ENCODE results near the gene UGDH. TPM values are rescaled to one million over a fixed set of nuclear protein-coding genes. Genes with fewer than 3 reads are reported as not detected.

Gene UGDH
- total and polyA plus RNA-seq, 2 of the 13 experiments (the other 11 are each of a cell fraction or from before 2014, with no cell fraction given) = 99.0 to 384 TPM

DNA sequence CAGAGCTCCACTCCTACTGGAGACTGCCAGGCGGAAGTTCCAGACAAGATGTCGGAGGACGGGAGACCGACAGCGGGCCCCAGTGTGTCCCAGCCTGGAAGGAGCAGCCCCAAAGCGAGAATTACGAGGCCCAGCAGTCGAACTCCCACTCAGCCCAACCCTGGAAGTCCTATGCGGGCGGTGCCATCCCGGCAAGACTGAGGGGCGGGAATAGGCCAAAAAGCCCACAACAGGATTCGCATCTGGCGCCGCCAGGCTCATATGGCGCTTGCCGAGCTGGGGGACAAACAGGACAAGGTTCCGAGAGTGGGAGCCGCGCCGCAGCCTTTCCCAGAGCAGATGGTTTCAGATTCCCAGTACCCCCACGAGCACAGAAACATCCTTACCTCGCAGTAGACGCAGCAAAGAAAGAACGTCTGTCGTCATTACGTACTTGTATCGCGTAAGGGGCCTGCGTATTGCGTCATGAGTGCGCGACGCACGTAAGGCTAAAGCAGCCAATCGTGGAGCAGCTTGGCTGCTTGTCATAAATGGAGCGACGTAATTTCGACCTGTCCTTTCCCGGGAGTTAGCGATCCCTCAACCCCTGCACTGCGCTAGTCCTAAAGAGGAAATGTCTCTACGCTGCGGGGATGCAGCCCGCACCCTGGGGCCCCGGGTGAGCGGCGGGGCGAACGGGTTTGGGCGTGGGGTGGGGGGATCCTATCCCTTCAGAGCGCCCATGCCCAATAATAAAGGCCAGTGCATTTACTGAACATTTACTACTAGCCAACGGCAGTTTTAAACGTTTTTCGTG lies 68.5 kb downstream of the UGDH start, which contains the start of the genes LIAS and RPL9 (continued):
- TF ChIP-seq TBL1XR1 (IDR thresholded peaks at IDR 0.05; ENCODE audit: borderline replicate concordance, low read length, partially characterized antibody) (peak; percentile 45), NCOR1 (IDR thresholded peaks at IDR 0.05; ENCODE audit: borderline replicate concordance, low read length) (peak; percentile 42; the same call in 1 of the 2 replicates), SRSF9 (IDR thresholded peaks at IDR 0.05; ENCODE audit: borderline replicate concordance, insufficient read depth, low read depth, low read length, poor library complexity, severe bottlenecking) (no peak), RFXAP (CRISPR knock-in tag; IDR thresholded peaks at IDR 0.05; ENCODE audit: borderline replicate concordance) (peak; percentile 80), SAP130 (CRISPR knock-in tag; IDR thresholded peaks at IDR 0.05; ENCODE audit: low read depth) (peak; percentile 93), ZNF496 (CRISPR knock-in tag; IDR thresholded peaks at IDR 0.05; ENCODE audit: insufficient replicate concordance) (no peak), MYPOP (CRISPR knock-in tag; IDR thresholded peaks at IDR 0.05) (peak; percentile 83), PBX2 (CRISPR knock-in tag; IDR thresholded peaks at IDR 0.05) (no peak), KDM1A (CRISPR knock-in tag; IDR thresholded peaks at IDR 0.05) (no peak), CENPBD1 (CRISPR knock-in tag; IDR thresholded peaks at IDR 0.05; ENCODE audit: borderline replicate concordance, low read depth) (no peak), CEBPB (IDR thresholded peaks at IDR 0.05; ENCODE audit: borderline replicate concordance, low read depth, low read length) (peak; percentile 99), WIZ (CRISPR knock-in tag; IDR thresholded peaks at IDR 0.05) (no peak), CBX1 (IDR thresholded peaks at IDR 0.05; ENCODE audit: low read depth) (peak; percentile 90), ZNF292 (CRISPR knock-in tag; IDR thresholded peaks at IDR 0.05; ENCODE audit: borderline replicate concordance, low read depth) (peak; percentile 77; the same call in 1 of the 2 replicates), TCF7 (IDR thresholded peaks at IDR 0.05; ENCODE audit: low read depth) (no peak), ZNF773 (CRISPR knock-in tag; IDR thresholded peaks at IDR 0.05; ENCODE audit: borderline replicate concordance) (peak; percentile 73; the same call in 1 of the 2 replicates), ZNF772 (CRISPR knock-in tag; IDR thresholded peaks at IDR 0.05) (peak; percentile 88), ZBTB20 (CRISPR knock-in tag; IDR thresholded peaks at IDR 0.05; ENCODE audit: borderline replicate concordance, low read depth) (peak; percentile 55; the same call in 1 of the 2 replicates), LBX2 (CRISPR knock-in tag; IDR thresholded peaks at IDR 0.05; ENCODE audit: borderline replicate concordance) (no peak), ZNF747 (CRISPR knock-in tag; IDR thresholded peaks at IDR 0.05; ENCODE audit: borderline replicate concordance) (peak; percentile 80)
- TF ChIP-seq, protein P1, sequence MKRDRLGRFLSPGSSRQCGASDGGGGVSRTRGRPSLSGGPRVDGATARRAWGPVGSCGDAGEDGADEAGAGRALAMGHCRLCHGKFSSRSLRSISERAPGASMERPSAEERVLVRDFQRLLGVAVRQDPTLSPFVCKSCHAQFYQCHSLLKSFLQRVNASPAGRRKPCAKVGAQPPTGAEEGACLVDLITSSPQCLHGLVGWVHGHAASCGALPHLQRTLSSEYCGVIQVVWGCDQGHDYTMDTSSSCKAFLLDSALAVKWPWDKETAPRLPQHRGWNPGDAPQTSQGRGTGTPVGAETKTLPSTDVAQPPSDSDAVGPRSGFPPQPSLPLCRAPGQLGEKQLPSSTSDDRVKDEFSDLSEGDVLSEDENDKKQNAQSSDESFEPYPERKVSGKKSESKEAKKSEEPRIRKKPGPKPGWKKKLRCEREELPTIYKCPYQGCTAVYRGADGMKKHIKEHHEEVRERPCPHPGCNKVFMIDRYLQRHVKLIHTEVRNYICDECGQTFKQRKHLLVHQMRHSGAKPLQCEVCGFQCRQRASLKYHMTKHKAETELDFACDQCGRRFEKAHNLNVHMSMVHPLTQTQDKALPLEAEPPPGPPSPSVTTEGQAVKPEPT (CRISPR knock-in tag; IDR thresholded peaks at IDR 0.05; ENCODE audit: low read depth) = peak; percentile 68; the same call in 1 of the 2 replicates
- TF ChIP-seq, protein P2, sequence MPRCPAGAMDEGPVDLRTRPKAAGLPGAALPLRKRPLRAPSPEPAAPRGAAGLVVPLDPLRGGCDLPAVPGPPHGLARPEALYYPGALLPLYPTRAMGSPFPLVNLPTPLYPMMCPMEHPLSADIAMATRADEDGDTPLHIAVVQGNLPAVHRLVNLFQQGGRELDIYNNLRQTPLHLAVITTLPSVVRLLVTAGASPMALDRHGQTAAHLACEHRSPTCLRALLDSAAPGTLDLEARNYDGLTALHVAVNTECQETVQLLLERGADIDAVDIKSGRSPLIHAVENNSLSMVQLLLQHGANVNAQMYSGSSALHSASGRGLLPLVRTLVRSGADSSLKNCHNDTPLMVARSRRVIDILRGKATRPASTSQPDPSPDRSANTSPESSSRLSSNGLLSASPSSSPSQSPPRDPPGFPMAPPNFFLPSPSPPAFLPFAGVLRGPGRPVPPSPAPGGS (CRISPR knock-in tag; IDR thresholded peaks at IDR 0.05) = no peak
